ENCODE data around the gene SPATA17.
"Not testable (repeated sequence)": the region's sequence is repeated elsewhere in the genome, so short reads cannot be mapped to it uniquely, and the experiment has no call there.

DNA sequence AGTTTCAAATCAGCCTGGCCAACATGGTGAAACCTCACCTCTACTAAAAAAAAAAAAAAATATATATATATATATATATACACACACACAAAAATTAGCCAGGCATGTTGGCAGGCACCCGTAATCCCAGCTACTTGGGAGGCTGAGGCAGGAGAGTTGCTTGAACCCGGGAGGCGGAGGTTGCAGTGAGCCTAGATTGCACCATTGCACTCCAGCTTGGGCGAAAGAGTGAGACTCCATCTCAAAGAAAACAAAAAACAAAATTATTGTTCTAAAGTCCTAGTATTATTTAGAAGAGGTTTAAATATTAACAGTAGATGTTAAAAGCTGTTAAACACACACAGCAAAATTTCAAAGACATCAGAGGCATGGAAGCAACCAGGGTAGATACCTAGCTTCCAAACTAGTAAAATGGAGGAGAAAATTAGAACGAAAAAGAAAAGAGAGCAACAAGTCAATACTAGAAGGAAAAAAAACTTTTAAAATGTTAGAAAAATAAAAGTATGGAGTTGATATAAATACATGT is 46.8 kb upstream of the SPATA17 start:
- TF ChIP-seq CTCF (IDR thresholded peaks at IDR 0.05); POLR2AphosphoS5 (IDR thresholded peaks at IDR 0.05; ENCODE audit: insufficient read depth in 1 of 2, low read depth in 1 of 2); POLR2A (IDR thresholded peaks at IDR 0.05): not testable (repeated sequence)
